ENCODE results near the gene ZFPM1. TPM values are rescaled to one million over a fixed set of nuclear protein-coding genes. Genes with fewer than 3 reads are reported as not detected.
A peak's percentile ranks its signal among the peaks of the same experiment; 100 is the strongest.

Gene ZFPM1
- total RNA-seq, 1 donor from 2014 or later = 11.1 TPM

GRCh38 chr16:88504489-88505404, 51.7 kb downstream of the ZFPM1 start:
- no peak overlapping the region for H3K4me3 Mint-ChIP-seq
- no peaks in the 10 kb centered on the region for H3K9me3 Mint-ChIP-seq
- no peak overlapping the region for H3K27ac Mint-ChIP-seq (ENCODE audit: unreplicated experiment)
- H3K36me3 Mint-ChIP-seq (ENCODE audit: low read depth) = no peaks in the 10 kb centered on the region
- no peaks in the 10 kb centered on the region for H3K27me3 Mint-ChIP-seq (ENCODE audit: low read depth)
- no peak for DNase-seq (ENCODE audit: low read depth, low spot score)
- H3K4me1 Mint-ChIP-seq = peaks cover 3% of the 10 kb centered on the region
- no peak for TF ChIP-seq CTCF (conservative IDR thresholded peaks at IDR 0.05)

- peaks cover 3% of the 10 kb centered on the region for H3K4me1 Mint-ChIP-seq
- peak; percentile 42 for TF ChIP-seq CTCF (conservative IDR thresholded peaks at IDR 0.05)
- H3K36me3 Mint-ChIP-seq (ENCODE audit: low read depth) = no peaks in the 10 kb centered on the region
- H3K27ac Mint-ChIP-seq (ENCODE audit: unreplicated experiment) = no peak overlapping the region
- DNase-seq (ENCODE audit: low read depth, low spot score) = no peak
- no peaks in the 10 kb centered on the region for H3K9me3 Mint-ChIP-seq
- no peak overlapping the region for H3K4me3 Mint-ChIP-seq
- no peaks in the 10 kb centered on the region for H3K27me3 Mint-ChIP-seq (ENCODE audit: low read depth)
Measured at GRCh38 chr16:88505405-88506082, 52.5 kb downstream of the ZFPM1 start.

- no peak for DNase-seq (ENCODE audit: low read depth, low spot score)
- Mint-ChIP-seq H3K27ac (ENCODE audit: unreplicated experiment) (no peak overlapping the region), H3K36me3 (ENCODE audit: low read depth) (no peaks in the 10 kb centered on the region), H3K27me3 (ENCODE audit: low read depth) (no peaks in the 10 kb centered on the region), H3K4me3 (no peak overlapping the region), H3K4me1 (peaks cover 3% of the 10 kb centered on the region), H3K9me3 (no peaks in the 10 kb centered on the region)
- TF ChIP-seq CTCF (conservative IDR thresholded peaks at IDR 0.05) = no peak
Measured at GRCh38 chr16:88506723-88507122, 53.6 kb downstream of the ZFPM1 start.

GRCh38 chr16:88507231-88507743, 54.2 kb downstream of the ZFPM1 start:
- no peaks in the 10 kb centered on the region for H3K36me3 Mint-ChIP-seq (ENCODE audit: low read depth)
- H3K9me3 Mint-ChIP-seq = no peaks in the 10 kb centered on the region
- no peak overlapping the region for H3K27ac Mint-ChIP-seq (ENCODE audit: unreplicated experiment)
- DNase-seq (ENCODE audit: low read depth, low spot score) = no peak
- no peaks in the 10 kb centered on the region for H3K27me3 Mint-ChIP-seq (ENCODE audit: low read depth)
- no peak for TF ChIP-seq CTCF (conservative IDR thresholded peaks at IDR 0.05)
- H3K4me3 Mint-ChIP-seq = no peak overlapping the region
- H3K4me1 Mint-ChIP-seq = peaks cover 3% of the 10 kb centered on the region

- Mint-ChIP-seq H3K9me3 (no peaks in the 10 kb centered on the region), H3K27ac (ENCODE audit: unreplicated experiment) (no peak overlapping the region), H3K4me3 (no peak overlapping the region)
Measured at GRCh38 chr16:88508376-88508867, 55.3 kb downstream of the ZFPM1 start.

More at GRCh38 chr16:88508376-88508867, 55.3 kb downstream of the ZFPM1 start:
- no peaks in the 10 kb centered on the region for H3K27me3 Mint-ChIP-seq (ENCODE audit: low read depth)
- DNase-seq (ENCODE audit: low read depth, low spot score) = no peak
- peaks cover 3% of the 10 kb centered on the region for H3K4me1 Mint-ChIP-seq
- TF ChIP-seq CTCF (conservative IDR thresholded peaks at IDR 0.05) = no peak
- no peaks in the 10 kb centered on the region for H3K36me3 Mint-ChIP-seq (ENCODE audit: low read depth)

Data from neural crest cell (in vitro differentiated cells).